Measurements from ENCODE around the gene AKAP13. TPM values are rescaled to one million over a fixed set of nuclear protein-coding genes. Genes with fewer than 3 reads are reported as not detected.

AKAP13 gene
- total and polyA plus RNA-seq, 2 of the 13 experiments (the other 11 are each of a cell fraction or from before 2014, with no cell fraction given), result 6.7 to 27.1 TPM

- ATAC-seq, result no peak
- no peaks in the 10 kb centered on the region for H3K9me3 ChIP-seq (ENCODE audit: low read length)
- DNase-seq (ENCODE audit: low spot score), result no peak
- H3K36me3 ChIP-seq (replicated peaks in 1 of 2; ENCODE audit: control insufficient read depth in 1 of 2, insufficient read depth in 2 of 2, low read length in 2 of 2), result peaks cover 8 to 43% of the 10 kb centered on the region in 2 experiments
- no peaks in the 10 kb centered on the region for H4K20me1 ChIP-seq (ENCODE audit: insufficient read depth, low read length)
- no peaks in the 10 kb centered on the region for H3K27me3 ChIP-seq (ENCODE audit: control insufficient read depth in 1 of 2, insufficient read depth in 2 of 2, low read length in 2 of 2)
- no peak overlapping the region for H3K4me3 ChIP-seq (replicated peaks in 1 of 3; ENCODE audit: insufficient read depth in 1 of 3, low read depth in 2 of 3, low read length in 3 of 3)
- ChIA-PET POLR2A (no interaction called here), CTCF (ENCODE audit: low intra/inter-chr PET ratio, low total read pairs) (no interaction called here)
- no peak overlapping the region for H2AFZ ChIP-seq (ENCODE audit: low read length)
- intact Hi-C loops (cut with micrococcal nuclease; ENCODE audit: unreplicated experiment), result no loop called here
- in situ Hi-C loops (cut with HindIII; ENCODE audit: extremely low pct_ligation_motif_present, low pct_unique_long_range_greater_than_20kb), result loop anchor here (25.0 kb wide), 1 partner anchor 431 kb away; no protein-coding TSS in a partner anchor
- H3K79me2 ChIP-seq (ENCODE audit: insufficient read depth, low read length), result no peaks in the 10 kb centered on the region
- no peak overlapping the region for H3K27ac ChIP-seq (ENCODE audit: extremely low read length, insufficient read depth, low read length)
- H3K4me1 ChIP-seq (ENCODE audit: insufficient read depth, low read length), result no peaks in the 10 kb centered on the region
- 86% methylated on average over 12 of the region's 12 CpGs for WGBS (ENCODE audit: low lambda C conversion rate)
- no TSS peak for BruUV-seq (replicated peaks)
- no peak overlapping the region for H3K4me2 ChIP-seq (ENCODE audit: low read depth, low read length)
- no peak for FAIRE-seq
- no peak overlapping the region for H3K9ac ChIP-seq (ENCODE audit: insufficient read depth, low read depth, low read length)
- TF ChIP-seq ZNF205 (CRISPR knock-in tag; IDR thresholded peaks at IDR 0.05), result no peak
- no peak for TF ChIP-seq MXI1 (IDR thresholded peaks at IDR 0.05; ENCODE audit: borderline replicate concordance, low read depth, low read length)
- TF ChIP-seq ZNF513 (CRISPR knock-in tag; conservative IDR thresholded peaks at IDR 0.05), result no peak
- no peak for TF ChIP-seq ZBTB44 (CRISPR knock-in tag; IDR thresholded peaks at IDR 0.05)
- TF ChIP-seq ELF3 (CRISPR knock-in tag; IDR thresholded peaks at IDR 0.05), result no peak
- no peak for TF ChIP-seq ZNF687 (CRISPR knock-in tag; IDR thresholded peaks at IDR 0.05)
- TF ChIP-seq HMG20B (CRISPR knock-in tag; conservative IDR thresholded peaks at IDR 0.05), result no peak
- TF ChIP-seq AHDC1 (CRISPR knock-in tag; IDR thresholded peaks at IDR 0.05; ENCODE audit: borderline replicate concordance), result no peak
These were observed 338.0 kb downstream of the AKAP13 start for GRCh38 chr15:85718271-85718971.
